MCF 10A (cell line): ENCODE data around the gene OR7A5. TPM values are rescaled to one million over a fixed set of nuclear protein-coding genes. Genes with fewer than 3 reads are reported as not detected.
"Not testable (repeated sequence)": the region's sequence is repeated elsewhere in the genome, so short reads cannot be mapped to it uniquely, and the experiment has no call there.

Source experiments
- BruUV-seq: library from RNA; stranded (reverse); fragments of 400-500 nt; replicated peaks from 2 replicates; lab custom pipeline; 2021; lab: Mats Ljungman, UMichigan
- CTCF ChIA-PET: fragments of 300-600 bp; sonication (Branson Sonifier 250); formaldehyde crosslinking; extraction: SDS; loops from one replicate; lab custom pipeline; 2021; ENCODE audit warnings: antibody characterized with exemption, inconsistent platforms; lab: Yijun Ruan, JAX
- POLR2A ChIA-PET: fragments of 300-600, 350-650 bp; sonication (Branson Sonifier 250); formaldehyde crosslinking; extraction: SDS; loops from one replicate; lab custom pipeline; 2020; ENCODE audit warnings: antibody characterized with exemption, inconsistent platforms; lab: Yijun Ruan, JAX
- DNase-seq: peaks from one replicate; pipeline ENCODE4 v3.0.0-alpha.2; 2018; ENCODE audit not compliant: unreplicated experiment
- H3K27ac Mint-ChIP-seq: one replicate; pipeline ENCODE4 v1.8.0; 2022; ENCODE audit warnings: mild to moderate bottlenecking, low read depth, mixed read lengths; ENCODE audit not compliant: unreplicated experiment
- H3K27me3 Mint-ChIP-seq: one replicate; pipeline ENCODE4 v1.8.0; 2022; ENCODE audit warnings: mixed read lengths; ENCODE audit not compliant: insufficient read depth, unreplicated experiment
- H3K36me3 Mint-ChIP-seq: one replicate; pipeline ENCODE4 v1.8.0; 2022; ENCODE audit warnings: mild to moderate bottlenecking, moderate library complexity, mixed read lengths; ENCODE audit not compliant: insufficient read depth, unreplicated experiment
- H3K4me1 Mint-ChIP-seq: one replicate; pipeline ENCODE4 v1.8.0; 2022; ENCODE audit warnings: mixed read lengths; ENCODE audit not compliant: insufficient read depth, unreplicated experiment
- H3K4me3 Mint-ChIP-seq: one replicate; pipeline ENCODE4 v1.8.0; 2022; ENCODE audit warnings: mild to moderate bottlenecking, moderate library complexity, mixed read lengths; ENCODE audit not compliant: unreplicated experiment
- H3K9me3 Mint-ChIP-seq: one replicate; pipeline ENCODE4 v1.8.0; 2022; ENCODE audit warnings: mixed read lengths; ENCODE audit not compliant: unreplicated experiment
- CTCF ChIP-seq: fragments of 200-600 bp; IDR thresholded peaks from one replicate; pipeline ENCODE4 v1.8.0; 2022; ENCODE audit warnings: antibody characterized with exemption, mild to moderate bottlenecking; ENCODE audit not compliant: unreplicated experiment
- intact Hi-C: fragments of 100-400 bp; cut with micrococcal nuclease; formaldehyde crosslinking; loops from 2 replicates; pipeline ENCODE4 v1.14.1; 2022
- total RNA-seq: library from RNA; stranded (reverse); gene quantifications from 2 replicates; pipeline ENCODE4 v1.2.3, GENCODE V29; 2022

The OR7A5 gene
- total RNA-seq, 1 experiment from 2014 or later: not detected

DNA sequence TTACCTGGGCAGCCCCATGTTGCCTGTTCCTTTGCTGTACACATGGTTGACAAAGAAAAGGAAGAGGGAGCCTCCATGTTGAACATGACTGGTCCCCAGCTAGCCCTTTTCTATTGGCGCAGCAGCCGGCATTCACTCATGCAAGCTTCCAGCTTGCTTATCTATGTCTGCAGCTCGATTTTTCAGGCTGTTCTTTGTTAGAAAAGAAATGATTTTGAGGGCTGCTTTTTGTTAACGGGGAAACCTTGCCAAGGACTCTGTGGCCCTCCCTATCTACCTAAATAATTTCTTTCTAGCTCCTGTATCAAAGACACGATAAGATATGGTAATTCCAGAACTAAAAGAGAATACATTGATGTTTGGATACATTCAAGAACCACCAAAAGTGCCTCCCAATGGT is 36.2 kb downstream of the OR7A5 start:
- no peaks in the 10 kb centered on the region for H3K36me3 Mint-ChIP-seq
- no peak for DNase-seq
- peaks cover 7% of the 10 kb centered on the region for H3K4me1 Mint-ChIP-seq
- no peak overlapping the region for H3K4me3 Mint-ChIP-seq
- no peak for TF ChIP-seq CTCF
- peaks cover 6% of the 10 kb centered on the region for H3K9me3 Mint-ChIP-seq
- H3K27me3 Mint-ChIP-seq: no peaks in the 10 kb centered on the region
- intact Hi-C loops: no loop called here
- BruUV-seq: no TSS peak
- no peak overlapping the region for H3K27ac Mint-ChIP-seq
- ChIA-PET POLR2A (no interaction called here), CTCF (interaction anchor here (0.6 to 2.3 kb wide), 3 partner anchors 12 to 64 kb away, joined by 3 to 10 read pairs (median 3); no protein-coding TSS in a partner anchor)

GRCh38 chr19:14796021-14796420 is 39.0 kb downstream of the OR7A5 start:
- no peak for TF ChIP-seq CTCF
- Mint-ChIP-seq H3K4me3 (no peak overlapping the region), H3K4me1 (peaks cover 7% of the 10 kb centered on the region), H3K9me3 (peaks cover under 1% of the 10 kb centered on the region), H3K27ac (no peak overlapping the region), H3K36me3 (no peaks in the 10 kb centered on the region), H3K27me3 (no peaks in the 10 kb centered on the region)
- BruUV-seq: no TSS peak
- ChIA-PET CTCF (interaction anchor here (2.5 kb wide), 1 partner anchor 10 kb away, joined by 19 read pairs; no protein-coding TSS in a partner anchor), POLR2A (interaction anchor here (1.5 kb wide), 1 partner anchor 9 kb away, joined by 3 read pairs; no protein-coding TSS in a partner anchor)
- intact Hi-C loops: no loop called here
- DNase-seq: no peak

DNA sequence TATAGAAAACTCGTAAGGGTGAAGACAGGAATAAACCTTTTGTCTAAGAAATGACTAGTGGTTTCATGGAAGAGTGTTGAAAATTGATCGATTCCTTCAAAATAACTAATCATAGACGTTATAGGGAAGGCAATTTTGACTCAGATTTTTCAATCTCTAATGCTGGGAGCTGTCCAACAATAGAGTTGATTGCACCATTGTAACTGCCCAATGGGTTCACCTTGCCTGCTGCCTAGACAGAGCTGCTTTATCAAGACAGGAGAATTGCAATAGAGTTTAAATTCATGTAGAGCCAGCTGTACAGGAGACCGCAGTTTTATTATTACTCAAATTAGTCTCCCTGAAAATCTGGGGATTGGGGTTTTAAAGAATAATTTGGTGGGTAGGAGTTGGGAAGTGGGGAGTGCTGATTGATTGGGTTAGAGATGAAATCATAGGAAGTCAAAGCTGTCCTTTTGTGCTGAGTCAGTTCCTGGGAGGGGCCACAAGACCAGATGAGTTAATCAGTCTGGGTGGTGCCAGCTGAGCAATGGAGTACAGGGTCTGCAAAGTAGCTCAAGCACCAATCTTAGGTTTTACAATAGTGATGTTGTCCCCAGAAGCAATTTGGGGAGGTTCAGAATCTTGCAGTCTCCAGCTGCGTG is 39.8 kb downstream of the OR7A5 start:
- ChIA-PET POLR2A (interaction anchor here (1.5 kb wide), 1 partner anchor 10 kb away, joined by 3 read pairs; no protein-coding TSS in a partner anchor), CTCF (interaction anchor here (0.6 to 2.5 kb wide), 2 partner anchors 9 to 578 kb away, joined by 3 to 19 read pairs; no protein-coding TSS in a partner anchor)
- DNase-seq: peak; percentile 21

DNA sequence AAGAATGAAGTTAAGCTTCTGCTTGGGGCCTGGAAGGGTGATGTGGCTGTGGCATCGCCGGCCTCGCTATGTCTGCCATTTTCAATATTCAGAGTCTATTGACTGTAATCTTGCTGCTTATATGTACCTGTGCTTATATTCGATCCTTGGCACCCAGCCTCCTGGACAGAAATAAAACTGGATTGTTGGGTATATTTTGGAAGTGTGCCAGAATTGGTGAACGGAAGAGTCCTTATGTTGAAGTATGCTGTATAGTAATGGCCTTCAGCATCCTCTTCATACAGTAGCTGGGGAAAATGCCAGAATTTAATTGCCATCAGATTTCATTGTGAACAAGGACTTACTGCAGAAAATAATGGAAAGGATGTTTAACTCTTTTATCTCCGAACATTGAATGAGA is 42.7 kb downstream of the OR7A5 start:
- intact Hi-C loops, H3K27ac Mint-ChIP-seq, BruUV-seq, DNase-seq, H3K4me1 Mint-ChIP-seq, H3K36me3 Mint-ChIP-seq, POLR2A ChIA-PET, CTCF ChIA-PET, H3K9me3 Mint-ChIP-seq, H3K4me3 Mint-ChIP-seq, H3K27me3 Mint-ChIP-seq: not testable (repeated sequence)

More for the DNA sequence above, 39.8 kb downstream of the OR7A5 start:
- Mint-ChIP-seq H3K36me3 (no peaks in the 10 kb centered on the region), H3K27me3 (no peaks in the 10 kb centered on the region), H3K4me3 (no peak overlapping the region), H3K4me1 (peaks cover 7% of the 10 kb centered on the region), H3K9me3 (no peaks in the 10 kb centered on the region), H3K27ac (no peak overlapping the region)
- intact Hi-C loops: no loop called here
- TF ChIP-seq CTCF: no peak
- BruUV-seq: no TSS peak
